GM13976 (cell line): ENCODE data around the gene KDM4C.

Experiments used
- DNase-seq: peaks from one replicate; pipeline ENCODE4 v3.0.0; 2012; ENCODE audit warnings: low spot score
- in situ Hi-C: fragments of 300-500 bp; cut with MboI; formaldehyde crosslinking; loops from one replicate; pipeline ENCODE4 v1.12.0; 2022; ENCODE audit warnings: low sequenced_read_pairs, mixed read lengths, inconsistent platforms; ENCODE audit not compliant: unreplicated experiment
- TF ChIP-seq, protein P1 (sequence below): IDR thresholded peaks from 2 replicates; pipeline ENCODE4 v1.5.1; 2012; ENCODE audit warnings: borderline replicate concordance, mild to moderate bottlenecking; ENCODE audit not compliant: insufficient read depth; ENCODE audit errors: extremely low read depth, missing control alignments, control extremely low read depth

Gene KDM4C

DNA sequence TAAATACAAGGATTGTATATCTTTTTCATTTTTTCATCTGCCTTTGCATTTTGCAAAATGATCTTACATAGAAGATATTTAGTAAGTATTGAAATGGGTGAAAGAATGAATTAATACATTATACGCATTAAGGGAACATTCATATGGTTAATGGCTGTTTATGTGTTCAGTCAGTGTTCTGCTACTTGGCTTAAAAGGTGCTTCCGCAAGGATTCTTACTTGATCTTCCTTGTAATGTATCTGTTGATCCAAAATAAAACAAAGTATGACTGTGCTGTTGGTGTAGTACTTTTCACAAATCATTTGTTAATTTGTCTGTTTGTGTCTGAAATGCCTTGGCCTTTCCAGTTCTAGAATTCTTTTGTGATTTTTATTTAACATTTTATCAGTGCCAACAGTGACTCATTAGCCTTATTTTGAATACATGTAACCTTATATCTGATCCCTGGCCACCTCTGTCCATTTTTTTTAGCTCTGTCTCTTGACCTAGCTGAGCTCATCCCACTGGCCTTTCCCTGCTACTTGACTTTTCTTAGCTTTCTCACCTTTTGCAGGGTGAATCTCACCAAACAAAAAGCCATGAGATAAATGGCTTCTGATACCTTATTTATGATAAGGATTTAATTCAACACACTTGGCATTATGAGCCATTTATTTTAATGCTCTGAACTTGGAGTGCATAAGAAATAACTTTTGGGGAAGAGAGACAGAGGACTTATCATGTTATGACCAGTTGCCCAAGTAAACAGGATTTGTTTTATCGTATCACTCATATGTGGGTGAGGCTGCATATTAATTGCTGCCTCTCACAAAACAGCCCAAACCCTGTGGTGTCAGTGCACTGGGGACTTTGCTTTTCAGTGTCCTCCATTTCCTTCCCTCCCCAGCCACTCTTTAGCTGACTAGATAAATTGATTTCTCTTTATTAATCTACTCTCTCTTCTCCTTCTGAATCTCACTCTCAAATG, 340.3 kb downstream of the KDM4C start:
- in situ Hi-C loops = no loop called here
- DNase-seq = no peak
- TF ChIP-seq, protein P1, sequence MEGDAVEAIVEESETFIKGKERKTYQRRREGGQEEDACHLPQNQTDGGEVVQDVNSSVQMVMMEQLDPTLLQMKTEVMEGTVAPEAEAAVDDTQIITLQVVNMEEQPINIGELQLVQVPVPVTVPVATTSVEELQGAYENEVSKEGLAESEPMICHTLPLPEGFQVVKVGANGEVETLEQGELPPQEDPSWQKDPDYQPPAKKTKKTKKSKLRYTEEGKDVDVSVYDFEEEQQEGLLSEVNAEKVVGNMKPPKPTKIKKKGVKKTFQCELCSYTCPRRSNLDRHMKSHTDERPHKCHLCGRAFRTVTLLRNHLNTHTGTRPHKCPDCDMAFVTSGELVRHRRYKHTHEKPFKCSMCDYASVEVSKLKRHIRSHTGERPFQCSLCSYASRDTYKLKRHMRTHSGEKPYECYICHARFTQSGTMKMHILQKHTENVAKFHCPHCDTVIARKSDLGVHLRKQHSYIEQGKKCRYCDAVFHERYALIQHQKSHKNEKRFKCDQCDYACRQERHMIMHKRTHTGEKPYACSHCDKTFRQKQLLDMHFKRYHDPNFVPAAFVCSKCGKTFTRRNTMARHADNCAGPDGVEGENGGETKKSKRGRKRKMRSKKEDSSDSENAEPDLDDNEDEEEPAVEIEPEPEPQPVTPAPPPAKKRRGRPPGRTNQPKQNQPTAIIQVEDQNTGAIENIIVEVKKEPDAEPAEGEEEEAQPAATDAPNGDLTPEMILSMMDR = no peak

DNA sequence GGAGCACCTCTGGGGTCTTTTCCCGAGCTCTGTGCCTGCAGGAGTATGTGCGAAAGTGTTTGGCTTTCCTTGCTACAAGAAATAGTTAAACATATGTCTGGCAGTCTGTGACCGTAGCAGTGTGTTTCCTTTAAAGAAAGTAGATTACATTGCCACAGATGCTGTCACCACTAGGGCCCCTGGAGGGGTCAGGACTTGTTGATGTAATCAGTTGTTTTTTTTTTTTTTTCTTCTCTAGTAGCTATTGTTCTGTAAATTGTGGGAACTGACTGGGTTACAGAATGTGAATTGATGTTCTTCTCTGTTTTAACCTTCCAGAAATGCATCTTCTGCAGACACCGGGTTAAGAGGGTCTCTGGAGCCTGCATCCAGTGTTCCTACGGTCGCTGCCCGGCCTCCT, 345.6 kb downstream of the KDM4C start:
- in situ Hi-C loops = no loop called here
- TF ChIP-seq, protein P1 = no peak

DNA sequence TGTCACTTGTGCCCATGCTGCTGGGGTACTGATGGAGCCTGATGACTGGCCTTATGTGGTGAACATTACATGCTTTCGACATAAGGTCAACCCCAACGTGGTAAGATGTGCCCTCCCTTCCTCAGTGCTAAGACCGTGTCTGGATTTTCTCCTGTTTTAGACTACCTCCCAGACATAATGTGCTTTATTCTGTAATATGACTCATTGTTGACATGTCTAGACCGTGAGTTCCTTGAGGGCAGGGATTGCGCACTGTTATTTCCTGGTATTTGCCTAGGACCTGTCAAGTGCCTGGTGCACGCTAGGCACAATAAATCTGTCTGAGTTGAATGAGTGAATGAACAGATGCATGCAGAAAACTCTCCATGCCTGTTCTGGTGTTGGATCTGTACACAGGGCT, 346.0 kb downstream of the KDM4C start:
- TF ChIP-seq, protein P1 = no peak
- no peak for DNase-seq

More for the DNA sequence above, 345.6 kb downstream of the KDM4C start:
- DNase-seq = no peak

DNA sequence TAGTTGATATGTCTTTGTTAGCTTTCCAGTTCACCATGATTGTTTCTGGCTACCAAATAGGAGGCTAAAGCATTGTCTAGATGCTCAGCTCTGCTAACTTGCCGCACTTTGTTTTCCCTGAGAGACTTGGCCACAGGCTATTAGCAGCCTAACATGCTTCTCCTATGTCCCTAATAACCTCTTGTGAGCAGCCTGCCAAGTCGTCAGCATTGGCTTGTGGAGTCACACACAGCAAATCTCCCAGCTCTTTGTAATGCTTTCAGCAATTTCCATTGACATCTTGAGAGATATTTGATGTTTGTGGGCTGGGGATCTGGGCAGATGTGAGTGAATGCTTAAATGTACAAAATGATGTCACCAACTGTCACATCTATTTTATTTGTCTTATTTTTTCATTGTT, 346.9 kb downstream of the KDM4C start:
- in situ Hi-C loops = no loop called here
- TF ChIP-seq, protein P1 = no peak

More for the DNA sequence above, 346.0 kb downstream of the KDM4C start:
- in situ Hi-C loops = no loop called here

DNA sequence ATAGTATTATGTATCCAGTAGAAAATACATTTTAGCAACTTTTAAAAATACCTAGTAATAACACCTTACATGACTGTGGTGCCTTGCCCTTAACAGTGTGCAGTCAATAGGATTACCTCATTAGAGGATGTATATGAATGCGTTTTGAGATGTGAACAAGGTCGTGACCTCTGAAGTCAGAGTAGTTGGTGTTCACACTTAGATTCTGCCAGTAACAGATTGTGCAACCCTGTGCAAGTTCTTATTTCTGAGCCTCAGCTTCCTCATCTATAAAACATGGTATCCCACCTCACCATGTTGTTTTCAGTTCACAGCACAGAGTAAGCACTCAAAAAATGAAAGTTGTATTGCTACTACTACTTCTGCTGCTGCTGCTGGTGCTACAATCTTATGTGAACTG, 347.3 kb downstream of the KDM4C start:
- DNase-seq = no peak
- in situ Hi-C loops = no loop called here
- TF ChIP-seq, protein P1 = no peak

More for the DNA sequence above, 346.9 kb downstream of the KDM4C start:
- no peak for DNase-seq

DNA sequence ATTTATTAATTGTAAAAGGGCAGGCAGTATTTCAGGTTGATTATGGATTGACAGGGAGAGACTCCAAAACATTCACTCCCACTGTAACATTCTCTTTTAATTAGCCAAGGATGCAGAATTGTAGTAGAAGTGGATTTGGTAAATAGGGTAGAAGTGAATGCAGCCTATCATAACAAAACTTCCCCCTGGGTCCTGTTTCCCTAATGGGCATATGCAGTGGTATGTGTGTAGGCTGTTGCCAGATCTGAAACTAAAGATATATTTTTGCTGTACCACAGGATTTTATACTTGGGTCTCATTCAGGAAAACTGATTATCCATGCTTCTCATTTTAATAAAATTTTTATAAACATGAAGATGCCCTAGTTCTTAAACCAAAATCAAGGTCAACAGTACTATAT, 351.2 kb downstream of the KDM4C start:
- TF ChIP-seq, protein P1 = no peak
- in situ Hi-C loops = no loop called here
- DNase-seq = no peak
